Mesendoderm (in vitro differentiated cells): ENCODE results near the gene BANK1.
A peak's percentile ranks its signal among the peaks of the same experiment; 100 is the strongest.

Source experiments
- DNase-seq: peaks from one replicate; pipeline ENCODE4 v3.0.0; 2013
- H2AK5ac ChIP-seq: 2 replicates; pipeline ENCODE4 v1.6.1; 2013; ENCODE audit warnings: low read length, inconsistent platforms
- H2BK120ac ChIP-seq: 2 replicates; pipeline ENCODE4 v1.6.1; 2013; ENCODE audit warnings: low read depth, mild to moderate bottlenecking, low read length, moderate library complexity, mixed read lengths
- H2BK15ac ChIP-seq: replicated peaks from 2 replicates; pipeline ENCODE4 v1.6.1; 2013; ENCODE audit warnings: low read depth, mild to moderate bottlenecking, moderate library complexity
- H2BK5ac ChIP-seq: 2 replicates; pipeline ENCODE4 v1.6.1; 2013; ENCODE audit warnings: low read length, inconsistent platforms
- H3K18ac ChIP-seq: 2 replicates; pipeline ENCODE4 v1.6.1; 2013; ENCODE audit warnings: mild to moderate bottlenecking, low read length, mixed read lengths
- H3K23ac ChIP-seq: one replicate; pipeline ENCODE4 v1.6.1; 2013; ENCODE audit warnings: low read length
- H3K27ac ChIP-seq: 2 replicates; pipeline ENCODE4 v1.5.1; 2013; ENCODE audit warnings: low read depth, mild to moderate bottlenecking, inconsistent platforms, low read length, moderate library complexity
- H3K27me3 ChIP-seq: 2 replicates; pipeline ENCODE4 v1.6.1; 2013; ENCODE audit warnings: low read length, control low read depth, mild to moderate bottlenecking, inconsistent platforms; ENCODE audit not compliant: insufficient read depth, poor library complexity
- H3K36me3 ChIP-seq: 2 replicates; pipeline ENCODE4 v1.6.1; 2013; ENCODE audit warnings: low read length, inconsistent platforms; ENCODE audit not compliant: control insufficient read depth, insufficient read depth
- H3K4ac ChIP-seq: one replicate; pipeline ENCODE4 v1.6.1; 2013; ENCODE audit warnings: low read depth, mild to moderate bottlenecking, low read length, moderate library complexity
- H3K4me1 ChIP-seq: 2 replicates; pipeline ENCODE4 v1.6.1; 2013; ENCODE audit warnings: low read depth, low read length, inconsistent platforms; ENCODE audit not compliant: control insufficient read depth
- H3K4me2 ChIP-seq: 2 replicates; pipeline ENCODE4 v1.6.1; 2013; ENCODE audit warnings: low read length
- H3K4me3 ChIP-seq: 2 replicates; pipeline ENCODE4 v1.5.1; 2013; ENCODE audit warnings: mild to moderate bottlenecking, low read length
- H3K56ac ChIP-seq: one replicate; pipeline ENCODE4 v1.6.1; 2013; ENCODE audit warnings: low read length
- H3K79me1 ChIP-seq: 2 replicates; pipeline ENCODE4 v1.6.1; 2013; ENCODE audit warnings: low read length, inconsistent platforms
- H3K79me2 ChIP-seq: 2 replicates; pipeline ENCODE4 v1.6.1; 2013; ENCODE audit warnings: mild to moderate bottlenecking, low read length; ENCODE audit not compliant: control insufficient read depth, insufficient read depth
- H3K9ac ChIP-seq: 2 replicates; pipeline ENCODE4 v1.6.1; 2013; ENCODE audit warnings: low read length, inconsistent platforms
- H4K5ac ChIP-seq: one replicate; pipeline ENCODE4 v1.6.1; 2013; ENCODE audit warnings: low read length
- H4K8ac ChIP-seq: one replicate; pipeline ENCODE4 v1.6.1; 2013; ENCODE audit warnings: low read depth, mild to moderate bottlenecking, control low read depth, low read length, moderate library complexity
- WGBS: extraction: QIAGEN DNeasy Blood & Tissue Kit; methylation state at CpG from one replicate; pipeline ENCODE4 v1.1.7; 2013; ENCODE audit warnings: low lambda C conversion rate, missing lambda C conversion rate; ENCODE audit not compliant: insufficient coverage; ENCODE audit errors: extremely low coverage; 5-methylcytosine and 5-hydroxymethylcytosine counted together

BANK1 gene

DNA sequence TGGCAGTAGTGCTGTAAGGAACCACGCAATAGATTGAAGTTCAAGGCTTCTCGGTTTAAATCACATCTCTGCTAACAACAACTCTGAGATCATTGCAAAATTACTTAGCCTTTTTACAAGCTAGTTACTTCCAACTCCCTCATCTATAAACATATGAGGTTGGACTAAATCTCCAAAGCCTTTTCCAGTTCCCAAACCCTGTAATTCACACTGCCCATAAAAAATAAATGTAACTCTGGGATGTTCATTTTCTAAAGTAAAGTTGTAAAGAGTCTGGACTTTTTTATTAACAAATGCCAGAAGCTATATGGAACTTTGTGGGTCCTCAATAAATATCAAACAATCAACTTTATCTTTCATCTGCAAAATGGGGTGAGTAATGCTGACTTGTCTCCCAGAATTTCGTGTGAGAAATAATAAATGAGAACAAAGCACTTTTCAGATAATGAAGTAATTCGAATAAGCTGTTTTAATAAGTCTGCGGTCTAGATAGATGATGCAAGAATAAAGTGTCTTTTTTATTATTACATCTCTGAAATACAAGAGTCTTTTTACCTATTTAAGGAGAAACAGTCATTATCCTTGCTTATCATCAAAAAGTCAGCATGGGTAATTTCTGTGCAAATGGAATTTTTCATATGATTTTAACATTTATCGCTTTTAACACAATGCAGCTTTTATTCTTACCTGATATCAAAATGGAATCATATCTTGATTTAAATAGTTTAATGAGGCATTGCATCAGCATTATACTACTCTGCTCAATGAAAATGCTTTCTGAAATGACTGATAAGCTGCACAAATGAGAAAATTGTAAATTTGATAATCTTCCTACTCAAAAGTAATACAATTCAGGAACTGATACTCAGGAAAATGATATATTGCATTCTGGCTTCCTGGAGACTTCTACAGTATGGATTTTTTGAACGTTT, 252.6 kb downstream of the BANK1 start:
- Histone ChIP-seq H2BK120ac (no peak overlapping the region), H3K56ac (no peak overlapping the region), H3K4me3 (no peak overlapping the region), H4K8ac (no peak overlapping the region), H4K5ac (no peak overlapping the region), H3K9ac (no peak overlapping the region), H3K23ac (no peak overlapping the region), H2AK5ac (no peak overlapping the region), H2BK15ac (no peak overlapping the region), H3K36me3 (no peaks in the 10 kb centered on the region), H3K18ac (no peak overlapping the region), H2BK5ac (no peak overlapping the region), H3K79me1 (no peaks in the 10 kb centered on the region), H3K4me2 (no peak overlapping the region), H3K27ac (no peak overlapping the region), H3K4me1 (no peaks in the 10 kb centered on the region), H3K79me2 (no peaks in the 10 kb centered on the region), H3K4ac (no peak overlapping the region), H3K27me3 (no peaks in the 10 kb centered on the region)
- no peak for DNase-seq
- WGBS: no CpG with 5 or more reads among the region's 7 CpGs

DNA sequence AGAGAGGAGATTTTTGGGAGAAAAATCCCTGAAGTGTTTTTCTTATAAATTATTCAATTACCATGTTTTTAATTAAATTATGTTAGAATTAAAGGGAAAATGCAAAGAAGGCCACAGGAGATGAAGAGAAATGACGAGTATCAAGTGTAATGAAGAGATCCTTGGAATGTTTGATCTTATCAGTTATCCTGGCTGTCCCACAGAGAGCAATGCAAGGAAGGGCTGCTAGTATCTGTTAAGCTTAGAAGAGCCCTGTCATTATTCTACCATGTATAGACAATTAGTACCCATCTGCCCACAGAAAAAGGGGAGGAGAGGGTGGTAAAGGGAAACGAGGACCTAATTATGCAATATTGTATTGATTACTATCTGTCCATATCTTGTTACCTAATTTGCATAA, 257.1 kb downstream of the BANK1 start:
- Histone ChIP-seq H4K8ac (no peak overlapping the region), H3K79me1 (no peaks in the 10 kb centered on the region), H3K4me2 (no peak overlapping the region), H3K9ac (no peak overlapping the region), H2AK5ac (no peak overlapping the region), H3K4ac (no peak overlapping the region), H2BK120ac (no peak overlapping the region), H3K4me1 (no peaks in the 10 kb centered on the region), H3K27me3 (no peaks in the 10 kb centered on the region), H2BK5ac (no peak overlapping the region), H3K18ac (no peak overlapping the region), H3K79me2 (no peaks in the 10 kb centered on the region), H4K5ac (no peak overlapping the region), H3K4me3 (no peak overlapping the region), H3K56ac (no peak overlapping the region), H3K23ac (no peak overlapping the region), H2BK15ac (no peak overlapping the region), H3K36me3 (no peaks in the 10 kb centered on the region), H3K27ac (no peak overlapping the region)
- peak; percentile 87 for DNase-seq
- no CpG with 5 or more reads among the region's 2 CpGs for WGBS

DNA sequence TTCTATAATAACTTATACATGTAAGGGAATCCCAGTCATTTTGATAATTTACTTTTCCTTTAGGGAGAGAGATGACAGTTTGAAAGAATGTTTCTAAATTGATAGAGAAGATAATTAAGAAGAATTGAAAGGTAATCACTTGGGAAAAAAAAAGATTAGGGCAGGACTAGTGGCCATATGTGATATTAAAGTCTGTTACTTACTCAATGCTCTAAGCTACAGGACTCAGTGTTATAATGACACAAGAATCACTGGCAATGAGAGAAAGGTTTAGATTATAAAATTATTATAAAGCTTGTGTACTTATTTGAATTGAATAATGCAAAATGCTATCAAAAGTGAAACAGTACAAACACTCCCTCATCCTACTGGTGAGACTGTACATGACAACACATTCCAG, 265.3 kb downstream of the BANK1 start:
- Histone ChIP-seq H3K9ac (no peak overlapping the region), H3K27ac (no peak overlapping the region)

DNA sequence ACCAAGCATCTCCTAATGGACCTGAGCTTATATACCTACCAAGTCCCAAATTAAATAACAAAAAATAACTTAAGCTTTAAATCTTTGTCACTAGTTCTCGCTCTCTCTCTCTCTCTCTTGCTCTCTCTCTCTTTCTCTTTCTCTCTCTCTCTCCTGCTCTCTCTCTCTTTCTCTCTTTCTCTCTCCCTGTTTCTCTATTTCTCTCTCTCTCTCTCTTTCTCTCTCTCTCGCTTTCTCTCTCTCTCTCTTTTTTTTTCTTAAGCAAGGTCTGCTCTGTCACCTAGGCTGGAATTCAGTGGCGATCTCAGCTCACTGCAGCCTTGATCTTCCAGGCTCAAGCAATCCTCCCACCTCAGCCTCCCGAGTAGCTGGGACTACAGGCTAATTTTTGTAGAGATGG, 266.6 kb downstream of the BANK1 start:
- no CpG with 5 or more reads among the region's 4 CpGs for WGBS
- H3K4me3 ChIP-seq: no peak overlapping the region
- H2BK15ac ChIP-seq: no peak overlapping the region
- H3K4ac ChIP-seq: no peak overlapping the region
- no peak overlapping the region for H3K56ac ChIP-seq
- no peak overlapping the region for H2AK5ac ChIP-seq
- no peak overlapping the region for H3K27ac ChIP-seq
- no peaks in the 10 kb centered on the region for H3K27me3 ChIP-seq
- no peaks in the 10 kb centered on the region for H3K4me1 ChIP-seq
- no peak overlapping the region for H4K5ac ChIP-seq
- H3K36me3 ChIP-seq: no peaks in the 10 kb centered on the region
- DNase-seq: no peak
- no peak overlapping the region for H3K4me2 ChIP-seq
- no peak overlapping the region for H3K23ac ChIP-seq
- no peak overlapping the region for H2BK120ac ChIP-seq
- H3K18ac ChIP-seq: no peak overlapping the region
- H4K8ac ChIP-seq: no peak overlapping the region
- H2BK5ac ChIP-seq: no peak overlapping the region
- no peak overlapping the region for H3K9ac ChIP-seq
- no peaks in the 10 kb centered on the region for H3K79me1 ChIP-seq
- H3K79me2 ChIP-seq: no peaks in the 10 kb centered on the region

More for the DNA sequence above, 265.3 kb downstream of the BANK1 start:
- Histone ChIP-seq H3K56ac (no peak overlapping the region), H2AK5ac (no peak overlapping the region), H3K4ac (no peak overlapping the region), H2BK15ac (no peak overlapping the region), H4K8ac (no peak overlapping the region), H2BK5ac (no peak overlapping the region), H3K36me3 (no peaks in the 10 kb centered on the region), H3K23ac (no peak overlapping the region), H3K27me3 (no peaks in the 10 kb centered on the region), H2BK120ac (no peak overlapping the region), H3K79me2 (no peaks in the 10 kb centered on the region), H3K4me3 (no peak overlapping the region), H3K4me1 (no peaks in the 10 kb centered on the region), H4K5ac (no peak overlapping the region), H3K18ac (no peak overlapping the region), H3K79me1 (no peaks in the 10 kb centered on the region), H3K4me2 (no peak overlapping the region)
- DNase-seq: no peak

DNA sequence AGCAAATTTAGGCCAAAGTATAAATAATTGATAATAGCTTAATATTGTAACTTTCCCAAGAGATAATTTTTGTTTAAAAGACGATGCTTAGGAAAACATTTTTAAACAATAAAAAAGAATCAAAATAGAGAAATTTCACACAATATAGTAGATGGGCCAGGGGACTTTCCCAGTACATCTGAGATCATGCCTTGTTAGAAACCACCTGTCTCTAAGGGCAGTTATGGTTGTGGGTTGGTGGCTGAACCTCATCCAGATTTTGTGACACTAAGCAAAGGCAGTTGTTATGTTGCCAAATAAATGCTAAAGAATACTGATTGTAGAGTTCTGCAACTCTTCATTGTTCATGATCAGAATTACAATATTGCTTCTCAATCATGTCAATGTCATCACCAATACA, 270.6 kb downstream of the BANK1 start:
- H3K4me1 ChIP-seq: no peaks in the 10 kb centered on the region
- H3K56ac ChIP-seq: no peak overlapping the region
- no peak overlapping the region for H2BK5ac ChIP-seq
- no CpG with 5 or more reads among the region's 1 CpG for WGBS
- no peak overlapping the region for H3K4me2 ChIP-seq
- H3K27ac ChIP-seq: no peak overlapping the region
- H3K9ac ChIP-seq: no peak overlapping the region
- no peak overlapping the region for H4K5ac ChIP-seq
- no peak overlapping the region for H3K18ac ChIP-seq
- no peak overlapping the region for H3K4me3 ChIP-seq
- H2BK15ac ChIP-seq: no peak overlapping the region
- H3K79me1 ChIP-seq: no peaks in the 10 kb centered on the region
- H3K36me3 ChIP-seq: no peaks in the 10 kb centered on the region
- H3K79me2 ChIP-seq: no peaks in the 10 kb centered on the region
- H2AK5ac ChIP-seq: no peak overlapping the region
- no peak overlapping the region for H2BK120ac ChIP-seq
- no peak overlapping the region for H3K4ac ChIP-seq
- H3K27me3 ChIP-seq: no peaks in the 10 kb centered on the region
- DNase-seq: no peak
- no peak overlapping the region for H4K8ac ChIP-seq
- no peak overlapping the region for H3K23ac ChIP-seq
